ENCODE data around the gene OR2T11.
"Not testable (repeated sequence)": the region's sequence is repeated elsewhere in the genome, so short reads cannot be mapped to it uniquely, and the experiment has no call there.

Gene OR2T11

GRCh38 chr1:248640906-248641305, 6.0 kb upstream of the OR2T11 start:
- H3K27ac ChIP-seq (ENCODE audit: low read depth, low read length); H3K27me3 ChIP-seq (ENCODE audit: control insufficient read depth in 5 of 5, insufficient read depth in 4 of 5, low read length in 5 of 5); H3K4me3 ChIP-seq (ENCODE audit: low read depth in 1 of 5, low read length in 5 of 5); H3K9ac ChIP-seq (ENCODE audit: low read length in 5 of 5); H3K36me3 ChIP-seq (ENCODE audit: control insufficient read depth in 5 of 5, insufficient read depth in 5 of 5, low read length in 5 of 5); H3K4me1 ChIP-seq (ENCODE audit: control insufficient read depth in 5 of 5, insufficient read depth in 5 of 5, low read length in 5 of 5); H3K9me3 ChIP-seq (ENCODE audit: control insufficient read depth in 5 of 5, low read length in 5 of 5): not testable (repeated sequence)

- H3K27me3 ChIP-seq (ENCODE audit: control insufficient read depth in 5 of 5, insufficient read depth in 4 of 5, low read length in 5 of 5); H3K27ac ChIP-seq (ENCODE audit: low read depth, low read length); H3K4me1 ChIP-seq (ENCODE audit: control insufficient read depth in 5 of 5, insufficient read depth in 5 of 5, low read length in 5 of 5); H3K4me3 ChIP-seq (ENCODE audit: low read depth in 1 of 5, low read length in 5 of 5); H3K9me3 ChIP-seq (ENCODE audit: control insufficient read depth in 5 of 5, low read length in 5 of 5); H3K9ac ChIP-seq (ENCODE audit: low read length in 5 of 5); H3K36me3 ChIP-seq (ENCODE audit: control insufficient read depth in 5 of 5, insufficient read depth in 5 of 5, low read length in 5 of 5): not testable (repeated sequence)
Measured at GRCh38 chr1:248639652-248640051, 4.8 kb upstream of the OR2T11 start.

GRCh38 chr1:248636612-248637011, 1.7 kb upstream of the OR2T11 start:
- H3K27me3 ChIP-seq (ENCODE audit: control insufficient read depth in 5 of 5, insufficient read depth in 4 of 5, low read length in 5 of 5); H3K27ac ChIP-seq (ENCODE audit: low read depth, low read length); H3K9me3 ChIP-seq (ENCODE audit: control insufficient read depth in 5 of 5, low read length in 5 of 5); H3K4me1 ChIP-seq (ENCODE audit: control insufficient read depth in 5 of 5, insufficient read depth in 5 of 5, low read length in 5 of 5); H3K36me3 ChIP-seq (ENCODE audit: control insufficient read depth in 5 of 5, insufficient read depth in 5 of 5, low read length in 5 of 5); H3K9ac ChIP-seq (ENCODE audit: low read length in 5 of 5); H3K4me3 ChIP-seq (ENCODE audit: low read depth in 1 of 5, low read length in 5 of 5): not testable (repeated sequence)

- Histone ChIP-seq H3K4me1 (ENCODE audit: control insufficient read depth in 5 of 5, insufficient read depth in 5 of 5, low read length in 5 of 5) (no peaks in the 10 kb centered on the region), H3K4me3 (ENCODE audit: low read depth in 1 of 5, low read length in 5 of 5) (no peak overlapping the region), H3K27ac (ENCODE audit: low read depth, low read length) (no peak overlapping the region)
Measured at GRCh38 chr1:248631354-248632008, 3.4 kb downstream of the OR2T11 start.

GRCh38 chr1:248630551-248630950, 4.3 kb downstream of the OR2T11 start:
- H3K36me3 ChIP-seq (ENCODE audit: control insufficient read depth in 5 of 5, insufficient read depth in 5 of 5, low read length in 5 of 5), result no peaks in the 10 kb centered on the region
- H3K4me1 ChIP-seq (ENCODE audit: control insufficient read depth in 5 of 5, insufficient read depth in 5 of 5, low read length in 5 of 5), result no peaks in the 10 kb centered on the region
- no peaks in the 10 kb centered on the region for H3K27me3 ChIP-seq (ENCODE audit: control insufficient read depth in 5 of 5, insufficient read depth in 4 of 5, low read length in 5 of 5)
- no peak overlapping the region for H3K4me3 ChIP-seq (ENCODE audit: low read depth in 1 of 5, low read length in 5 of 5)
- no peak overlapping the region for H3K27ac ChIP-seq (ENCODE audit: low read depth, low read length)
- no peaks in the 10 kb centered on the region for H3K9me3 ChIP-seq (ENCODE audit: control insufficient read depth in 5 of 5, low read length in 5 of 5)
- H3K9ac ChIP-seq (ENCODE audit: low read length in 5 of 5), result no peak overlapping the region

More at GRCh38 chr1:248631354-248632008, 3.4 kb downstream of the OR2T11 start:
- no peaks in the 10 kb centered on the region for H3K36me3 ChIP-seq (ENCODE audit: control insufficient read depth in 5 of 5, insufficient read depth in 5 of 5, low read length in 5 of 5)
- H3K27me3 ChIP-seq (ENCODE audit: control insufficient read depth in 5 of 5, insufficient read depth in 4 of 5, low read length in 5 of 5), result no peaks in the 10 kb centered on the region
- no peaks in the 10 kb centered on the region for H3K9me3 ChIP-seq (ENCODE audit: control insufficient read depth in 5 of 5, low read length in 5 of 5)
- no peak overlapping the region for H3K9ac ChIP-seq (ENCODE audit: low read length in 5 of 5)

- no peak overlapping the region for H3K27ac ChIP-seq (ENCODE audit: low read depth, low read length)
Measured at GRCh38 chr1:248627971-248628844, 6.7 kb downstream of the OR2T11 start.

GRCh38 chr1:248625971-248626370, 8.9 kb downstream of the OR2T11 start:
- Histone ChIP-seq H3K4me3 (ENCODE audit: low read depth in 1 of 5, low read length in 5 of 5) (no peak overlapping the region), H3K9ac (ENCODE audit: low read length in 5 of 5) (no peak overlapping the region)

More at GRCh38 chr1:248627971-248628844, 6.7 kb downstream of the OR2T11 start:
- Histone ChIP-seq H3K36me3 (ENCODE audit: control insufficient read depth in 5 of 5, insufficient read depth in 5 of 5, low read length in 5 of 5) (no peaks in the 10 kb centered on the region), H3K4me3 (ENCODE audit: low read depth in 1 of 5, low read length in 5 of 5) (no peak overlapping the region), H3K9ac (ENCODE audit: low read length in 5 of 5) (no peak overlapping the region), H3K4me1 (ENCODE audit: control insufficient read depth in 5 of 5, insufficient read depth in 5 of 5, low read length in 5 of 5) (no peaks in the 10 kb centered on the region), H3K9me3 (ENCODE audit: control insufficient read depth in 5 of 5, low read length in 5 of 5) (no peaks in the 10 kb centered on the region), H3K27me3 (ENCODE audit: control insufficient read depth in 5 of 5, insufficient read depth in 4 of 5, low read length in 5 of 5) (no peaks in the 10 kb centered on the region)

GRCh38 chr1:248625166-248625565, 9.7 kb downstream of the OR2T11 start:
- Histone ChIP-seq H3K4me1 (ENCODE audit: control insufficient read depth in 5 of 5, insufficient read depth in 5 of 5, low read length in 5 of 5) (peaks cover 0 to 6% (median 4%) of the 10 kb centered on the region in 5 donors), H3K27ac (ENCODE audit: low read depth, low read length) (no peak overlapping the region), H3K4me3 (ENCODE audit: low read depth in 1 of 5, low read length in 5 of 5) (no peak overlapping the region), H3K9ac (ENCODE audit: low read length in 5 of 5) (no peak overlapping the region), H3K9me3 (ENCODE audit: control insufficient read depth in 5 of 5, low read length in 5 of 5) (no peaks in the 10 kb centered on the region), H3K36me3 (ENCODE audit: control insufficient read depth in 5 of 5, insufficient read depth in 5 of 5, low read length in 5 of 5) (no peaks in the 10 kb centered on the region), H3K27me3 (ENCODE audit: control insufficient read depth in 5 of 5, insufficient read depth in 4 of 5, low read length in 5 of 5) (no peaks in the 10 kb centered on the region)

More at GRCh38 chr1:248625971-248626370, 8.9 kb downstream of the OR2T11 start:
- H3K27ac ChIP-seq (ENCODE audit: low read depth, low read length), result no peak overlapping the region
- H3K9me3 ChIP-seq (ENCODE audit: control insufficient read depth in 5 of 5, low read length in 5 of 5), result no peaks in the 10 kb centered on the region
- no peaks in the 10 kb centered on the region for H3K27me3 ChIP-seq (ENCODE audit: control insufficient read depth in 5 of 5, insufficient read depth in 4 of 5, low read length in 5 of 5)
- no peaks in the 10 kb centered on the region for H3K36me3 ChIP-seq (ENCODE audit: control insufficient read depth in 5 of 5, insufficient read depth in 5 of 5, low read length in 5 of 5)
- H3K4me1 ChIP-seq (ENCODE audit: control insufficient read depth in 5 of 5, insufficient read depth in 5 of 5, low read length in 5 of 5), result peaks cover 0 to 6% (median 4%) of the 10 kb centered on the region in 5 donors

GRCh38 chr1:248622570-248623001, 12.3 kb downstream of the OR2T11 start:
- H3K27ac ChIP-seq (ENCODE audit: low read depth, low read length), result no peak overlapping the region
- H3K36me3 ChIP-seq (ENCODE audit: control insufficient read depth in 5 of 5, insufficient read depth in 5 of 5, low read length in 5 of 5), result no peaks in the 10 kb centered on the region
- H3K27me3 ChIP-seq (ENCODE audit: control insufficient read depth in 5 of 5, insufficient read depth in 4 of 5, low read length in 5 of 5), result no peaks in the 10 kb centered on the region
- H3K4me1 ChIP-seq (ENCODE audit: control insufficient read depth in 5 of 5, insufficient read depth in 5 of 5, low read length in 5 of 5), result peaks cover 0 to 6% (median 4%) of the 10 kb centered on the region in 5 donors
- H3K9ac ChIP-seq (ENCODE audit: low read length in 5 of 5), result no peak overlapping the region
- H3K4me3 ChIP-seq (ENCODE audit: low read depth in 1 of 5, low read length in 5 of 5), result no peak overlapping the region
- no peaks in the 10 kb centered on the region for H3K9me3 ChIP-seq (ENCODE audit: control insufficient read depth in 5 of 5, low read length in 5 of 5)

GRCh38 chr1:248621770-248622169, 13.1 kb downstream of the OR2T11 start:
- no peak overlapping the region for H3K27ac ChIP-seq (ENCODE audit: low read depth, low read length)
- no peak overlapping the region for H3K4me3 ChIP-seq (ENCODE audit: low read depth in 1 of 5, low read length in 5 of 5)
- H3K4me1 ChIP-seq (ENCODE audit: control insufficient read depth in 5 of 5, insufficient read depth in 5 of 5, low read length in 5 of 5), result peaks cover 0 to 6% (median 4%) of the 10 kb centered on the region in 5 donors
- H3K27me3 ChIP-seq (ENCODE audit: control insufficient read depth in 5 of 5, insufficient read depth in 4 of 5, low read length in 5 of 5), result no peaks in the 10 kb centered on the region
- H3K9me3 ChIP-seq (ENCODE audit: control insufficient read depth in 5 of 5, low read length in 5 of 5), result no peaks in the 10 kb centered on the region
- H3K9ac ChIP-seq (ENCODE audit: low read length in 5 of 5), result no peak overlapping the region
- no peaks in the 10 kb centered on the region for H3K36me3 ChIP-seq (ENCODE audit: control insufficient read depth in 5 of 5, insufficient read depth in 5 of 5, low read length in 5 of 5)

All from subcutaneous abdominal adipose tissue (tissue), 5 donors.